HEK293 (cell line): ENCODE measurements around the gene ACSS1.

Experiments used
- EGR2 ChIP-seq: fragments of 450-650 bp; formaldehyde crosslinking; IDR thresholded peaks from 2 replicates; pipeline ENCODE4 v1.5.1; 2016; ENCODE audit warnings: low read depth, missing biosample characterization, missing genetic modification characterization
- ELK4 ChIP-seq: IDR thresholded peaks from 2 replicates; pipeline ENCODE4 v1.6.1; 2011; ENCODE audit warnings: mild to moderate bottlenecking, low read depth, low read length, borderline replicate concordance
- KLF1 ChIP-seq: fragments of 450-650 bp; formaldehyde crosslinking; IDR thresholded peaks from 2 replicates; pipeline ENCODE4 v1.5.1; 2016; ENCODE audit warnings: missing biosample characterization, missing genetic modification characterization
- PRDM10 ChIP-seq: fragments of 450-650 bp; formaldehyde crosslinking; IDR thresholded peaks from 2 replicates; pipeline ENCODE4 v1.5.1; 2016; ENCODE audit warnings: missing biosample characterization, missing genetic modification characterization
- ZNF18 ChIP-seq: fragments of 450-650 bp; formaldehyde crosslinking; IDR thresholded peaks from 2 replicates; pipeline ENCODE4 v1.5.1; 2016; ENCODE audit warnings: missing biosample characterization, missing genetic modification characterization
- ZNF302 ChIP-seq: fragments of 450-650 bp; formaldehyde crosslinking; IDR thresholded peaks from 2 replicates; pipeline ENCODE4 v1.5.1; 2016; ENCODE audit warnings: missing biosample characterization, missing genetic modification characterization, low read depth
- ZNF707 ChIP-seq: fragments of 450-650 bp; formaldehyde crosslinking; IDR thresholded peaks from 2 replicates; pipeline ENCODE4 v1.5.1; 2016; ENCODE audit warnings: missing biosample characterization, missing genetic modification characterization
- TF ChIP-seq, protein P1 (sequence below): fragments of 450-650 bp; formaldehyde crosslinking; IDR thresholded peaks from 2 replicates; pipeline ENCODE4 v1.5.1; 2016; ENCODE audit warnings: missing biosample characterization, missing genetic modification characterization
- TF ChIP-seq, protein P2 (sequence below): fragments of 450-650 bp; formaldehyde crosslinking; IDR thresholded peaks from 2 replicates; pipeline ENCODE4 v1.5.1; 2016; ENCODE audit warnings: missing biosample characterization, missing genetic modification characterization

DNA sequence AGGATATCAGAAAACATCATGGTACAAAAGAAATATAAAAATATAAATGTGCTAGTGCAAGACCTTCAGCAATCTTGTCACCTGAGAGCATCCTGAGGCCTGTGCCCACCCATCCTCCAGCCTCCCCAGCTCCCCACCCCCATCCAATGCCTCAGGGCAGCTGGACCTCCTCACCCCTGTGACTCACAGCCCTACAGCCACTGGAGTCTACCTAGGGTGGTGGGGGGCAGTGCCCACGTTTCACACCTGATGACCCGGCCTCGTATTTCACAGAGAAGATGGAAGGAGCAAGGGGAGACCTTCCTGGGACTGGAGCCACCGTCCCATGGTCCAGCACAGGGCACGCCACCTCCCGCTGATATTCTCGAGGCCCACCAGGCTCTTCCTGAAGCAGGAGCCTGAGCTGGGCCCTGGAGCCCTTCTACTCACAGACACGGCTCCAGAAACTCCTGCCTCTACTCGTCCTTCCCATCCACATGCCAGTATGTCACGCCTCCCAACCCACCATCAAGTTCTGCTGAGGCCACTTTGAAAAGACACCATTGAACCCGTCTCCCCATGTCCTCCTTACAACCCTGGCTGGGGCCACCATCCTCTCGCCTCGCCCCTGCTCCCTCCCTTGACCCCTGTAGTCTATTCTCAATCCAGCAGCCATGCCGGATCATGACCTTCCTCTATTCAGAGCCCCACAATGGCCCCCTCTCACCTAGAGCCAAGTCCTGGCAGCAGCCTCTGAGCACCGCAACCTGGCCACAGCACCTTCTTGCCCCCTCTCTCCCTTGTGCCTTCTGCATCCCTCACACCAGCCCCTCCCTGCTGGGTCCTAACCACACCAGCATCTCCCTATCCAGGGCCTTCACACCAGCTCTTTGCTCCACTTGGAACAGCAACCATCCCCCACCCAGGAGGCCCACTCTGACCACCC lies 78.6 kb downstream of the ACSS1 start:
- TF ChIP-seq ZNF302 (tag by site-specific recombination) (no peak), EGR2 (tag by site-specific recombination) (no peak), ELK4 (no peak), ZNF707 (tag by site-specific recombination) (no peak), ZNF18 (no peak), PRDM10 (tag by site-specific recombination) (no peak), KLF1 (tag by site-specific recombination) (no peak)
- TF ChIP-seq, protein P1, sequence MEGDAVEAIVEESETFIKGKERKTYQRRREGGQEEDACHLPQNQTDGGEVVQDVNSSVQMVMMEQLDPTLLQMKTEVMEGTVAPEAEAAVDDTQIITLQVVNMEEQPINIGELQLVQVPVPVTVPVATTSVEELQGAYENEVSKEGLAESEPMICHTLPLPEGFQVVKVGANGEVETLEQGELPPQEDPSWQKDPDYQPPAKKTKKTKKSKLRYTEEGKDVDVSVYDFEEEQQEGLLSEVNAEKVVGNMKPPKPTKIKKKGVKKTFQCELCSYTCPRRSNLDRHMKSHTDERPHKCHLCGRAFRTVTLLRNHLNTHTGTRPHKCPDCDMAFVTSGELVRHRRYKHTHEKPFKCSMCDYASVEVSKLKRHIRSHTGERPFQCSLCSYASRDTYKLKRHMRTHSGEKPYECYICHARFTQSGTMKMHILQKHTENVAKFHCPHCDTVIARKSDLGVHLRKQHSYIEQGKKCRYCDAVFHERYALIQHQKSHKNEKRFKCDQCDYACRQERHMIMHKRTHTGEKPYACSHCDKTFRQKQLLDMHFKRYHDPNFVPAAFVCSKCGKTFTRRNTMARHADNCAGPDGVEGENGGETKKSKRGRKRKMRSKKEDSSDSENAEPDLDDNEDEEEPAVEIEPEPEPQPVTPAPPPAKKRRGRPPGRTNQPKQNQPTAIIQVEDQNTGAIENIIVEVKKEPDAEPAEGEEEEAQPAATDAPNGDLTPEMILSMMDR (tag by site-specific recombination) = no peak
- TF ChIP-seq, protein P2, sequence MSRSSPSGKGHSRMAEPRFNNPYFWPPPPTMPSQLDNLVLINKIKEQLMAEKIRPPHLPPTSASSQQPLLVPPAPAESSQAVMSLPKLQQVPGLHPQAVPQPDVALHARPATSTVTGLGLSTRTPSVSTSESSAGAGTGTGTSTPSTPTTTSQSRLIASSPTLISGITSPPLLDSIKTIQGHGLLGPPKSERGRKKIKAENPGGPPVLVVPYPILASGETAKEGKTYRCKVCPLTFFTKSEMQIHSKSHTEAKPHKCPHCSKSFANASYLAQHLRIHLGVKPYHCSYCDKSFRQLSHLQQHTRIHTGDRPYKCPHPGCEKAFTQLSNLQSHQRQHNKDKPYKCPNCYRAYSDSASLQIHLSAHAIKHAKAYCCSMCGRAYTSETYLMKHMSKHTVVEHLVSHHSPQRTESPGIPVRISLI (tag by site-specific recombination) = no peak
